ENCODE measurements around the gene TMEM86A. TPM values are rescaled to one million over a fixed set of nuclear protein-coding genes. Genes with fewer than 3 reads are reported as not detected.

TMEM86A gene
- polyA plus RNA-seq, 3 donors = 7.7 to 9.2 (median 8.5) TPM

DNA sequence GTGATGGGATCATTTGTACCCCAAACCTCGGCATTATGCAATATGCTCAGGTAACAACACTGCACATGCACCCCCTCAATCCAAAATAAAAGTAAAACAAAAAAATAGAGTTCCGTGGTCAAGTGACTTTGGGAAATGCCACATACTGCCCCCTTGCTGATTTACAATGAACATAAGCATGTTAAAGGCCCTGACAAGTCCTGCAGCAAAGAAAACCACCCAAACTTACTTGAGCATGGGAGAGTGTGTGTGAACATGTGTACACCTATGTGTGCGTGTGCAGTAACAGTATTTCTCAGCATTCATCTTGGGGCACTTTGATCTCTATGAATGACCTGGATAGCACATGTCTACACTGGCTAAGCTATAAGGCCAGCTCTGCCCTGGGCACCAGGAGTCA lies 43.2 kb downstream of the TMEM86A start:
- DNase-seq (ENCODE audit: extremely low read depth in 1 of 11, low read depth in 9 of 11, low spot score in 4 of 11) = no peak

DNA sequence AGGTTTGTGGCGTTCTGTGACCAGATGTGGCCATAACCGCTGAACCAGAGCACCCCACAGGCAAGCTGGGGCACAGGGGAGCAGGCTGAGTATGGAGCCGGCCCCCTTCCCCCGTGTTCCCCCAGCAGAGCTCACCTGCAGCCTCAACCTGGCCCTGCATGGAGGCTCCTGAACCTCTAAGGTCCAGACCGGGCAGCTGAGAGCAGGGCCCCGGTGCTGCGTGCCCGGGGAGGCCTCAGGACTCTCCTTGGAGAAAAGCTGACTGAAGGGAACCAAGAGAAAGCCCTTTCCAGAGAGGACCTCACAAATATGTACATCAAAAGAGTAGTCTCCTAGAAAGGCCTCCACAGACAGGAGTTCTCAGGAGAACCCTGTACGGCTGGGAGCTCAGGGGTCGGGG lies 44.8 kb downstream of the TMEM86A start:
- no peak for DNase-seq (ENCODE audit: extremely low read depth in 1 of 11, low read depth in 9 of 11, low spot score in 4 of 11)

- no peak for DNase-seq (ENCODE audit: extremely low read depth in 1 of 11, low read depth in 9 of 11, low spot score in 4 of 11)
These were observed 45.4 kb downstream of the TMEM86A start for GRCh38 chr11:18743900-18744514.

GRCh38 chr11:18745251-18745650 lies 46.7 kb downstream of the TMEM86A start:
- DNase-seq (ENCODE audit: extremely low read depth in 1 of 11, low read depth in 9 of 11, low spot score in 4 of 11) = no peak

DNA sequence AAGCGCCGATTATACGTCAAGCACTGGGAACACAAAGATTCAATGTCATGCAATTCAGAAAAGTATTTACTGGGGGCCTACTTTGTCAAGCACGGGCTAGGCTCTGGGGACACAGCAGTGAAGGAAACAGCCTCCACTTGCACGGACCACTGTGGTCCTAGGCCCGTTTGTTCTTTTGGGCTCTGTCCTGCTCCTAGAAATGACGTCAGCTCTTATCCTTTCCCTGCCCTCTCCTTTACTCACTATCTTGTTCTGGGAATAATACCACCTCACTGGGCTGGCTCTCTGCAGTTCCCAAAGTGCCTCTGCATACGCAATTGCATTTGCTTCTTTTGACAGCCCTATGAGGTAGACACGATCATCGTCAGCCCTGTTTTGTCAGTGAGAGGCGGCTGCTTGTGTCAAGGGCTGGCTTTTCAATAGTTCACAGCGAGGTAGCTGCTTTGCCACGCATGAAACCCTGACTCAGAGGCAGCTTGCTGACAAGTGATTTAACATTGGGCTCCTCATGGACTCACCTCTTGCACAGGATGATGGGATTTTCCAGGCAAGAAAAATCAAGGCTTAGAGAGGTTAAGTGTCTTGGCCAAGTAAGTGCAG lies 50.3 kb downstream of the TMEM86A start:
- DNase-seq (ENCODE audit: extremely low read depth in 1 of 11, low read depth in 9 of 11, low spot score in 4 of 11) = no peak

GRCh38 chr11:18749681-18750319 lies 51.2 kb downstream of the TMEM86A start:
- DNase-seq (ENCODE audit: extremely low read depth in 1 of 11, low read depth in 9 of 11, low spot score in 4 of 11) = no peak

- no peak for DNase-seq (ENCODE audit: extremely low read depth in 1 of 11, low read depth in 9 of 11, low spot score in 4 of 11)
These were observed 52.4 kb downstream of the TMEM86A start for GRCh38 chr11:18750944-18751343.

DNA sequence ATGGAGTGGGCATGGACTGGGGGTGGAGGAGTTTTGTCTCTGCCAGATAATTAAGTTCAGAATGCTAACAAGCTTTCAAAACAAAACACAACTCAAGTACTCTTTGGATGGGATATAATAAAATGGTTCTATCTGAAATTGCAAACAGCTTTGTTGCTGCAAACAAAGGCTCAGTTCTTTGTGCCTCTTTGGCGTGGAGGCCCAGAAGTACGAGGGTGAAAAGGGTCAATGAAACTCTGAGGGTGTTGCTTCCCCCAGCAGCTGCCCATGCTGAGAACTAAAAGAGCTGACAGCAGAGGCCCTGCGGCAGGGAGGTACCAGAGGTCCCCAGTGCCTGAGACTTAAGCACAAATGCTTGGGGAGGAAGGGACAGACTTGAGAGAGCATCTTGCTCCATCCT lies 53.9 kb downstream of the TMEM86A start:
- DNase-seq (ENCODE audit: extremely low read depth in 1 of 11, low read depth in 9 of 11, low spot score in 4 of 11) = no peak

GRCh38 chr11:18754308-18754707 lies 55.7 kb downstream of the TMEM86A start:
- no peak for DNase-seq (ENCODE audit: extremely low read depth in 1 of 11, low read depth in 9 of 11, low spot score in 4 of 11)

Other genes starting within 250 kb of the TMEM86A start
- gene LDHAL6A, start 242.9 kb upstream of the TMEM86A start, polyA plus RNA-seq (ENCODE audit: insufficient read length in 3 of 3) = 1 to 10 TPM in 2 of 3 donors, under 1 TPM in 1; 1.00 to 1.3 (median 1.0) TPM
- gene TSG101, start 171.8 kb upstream of the TMEM86A start, polyA plus RNA-seq (ENCODE audit: insufficient read length in 3 of 3) = 100 to 1,000 TPM; 130 to 170 (median 153) TPM
- gene UEVLD, start 110.0 kb upstream of the TMEM86A start, polyA plus RNA-seq (ENCODE audit: insufficient read length in 3 of 3) = 10 to 100 TPM; 16.5 to 22.1 (median 21.5) TPM
- 10 to 100 TPM in 1 of 3 donors, 1 to 10 TPM in 2; 7.5 to 14.6 (median 7.5) TPM for gene MISFA, start 99.0 kb upstream of the TMEM86A start, polyA plus RNA-seq (ENCODE audit: insufficient read length in 3 of 3)
- gene SPTY2D1, start 64.4 kb upstream of the TMEM86A start, polyA plus RNA-seq (ENCODE audit: insufficient read length in 3 of 3) = 10 to 100 TPM; 25.0 to 30.4 (median 28.3) TPM
- 1 to 10 TPM; 2.1 to 3.6 (median 2.3) TPM for gene IGSF22, start 27.4 kb downstream of the TMEM86A start, polyA plus RNA-seq (ENCODE audit: insufficient read length in 3 of 3)
- under 1 TPM; 0.47 to 0.98 (median 0.70) TPM for gene PTPN5, start 93.0 kb downstream of the TMEM86A start, polyA plus RNA-seq (ENCODE audit: insufficient read length in 3 of 3)
- not detected for gene MRGPRX1, start 240.6 kb downstream of the TMEM86A start, polyA plus RNA-seq (ENCODE audit: insufficient read length in 3 of 3)

All from renal cortex interstitium (tissue), 11 donors.